OCI-LY7 (cell line): ENCODE measurements around the gene MKRN3.

Experiments
- CTCF ChIP-seq: fragments of 200-600 bp; sonication (generic); conservative IDR thresholded peaks from 2 replicates; pipeline ENCODE4 v1.5.1; 2014; ENCODE audit warnings: mild to moderate bottlenecking, antibody characterized with exemption, low read length, moderate library complexity, mixed read lengths
- EZH2phosphoT487 ChIP-seq: fragments of 200-600 bp; sonication (generic); IDR thresholded peaks from 2 replicates; pipeline ENCODE4 v1.6.1; 2018; ENCODE audit warnings: low read depth, borderline replicate concordance, mild to moderate bottlenecking, mixed run types, antibody characterized with exemption, low read length, moderate library complexity, mixed read lengths

- TF ChIP-seq CTCF (no peak), EZH2phosphoT487 (no peak)
Observed at GRCh38 chr15:23589012-23589411, 23.5 kb downstream of the MKRN3 start.
